Measurements from ENCODE around the gene SURF6. TPM values are rescaled to one million over a fixed set of nuclear protein-coding genes. Genes with fewer than 3 reads are reported as not detected.

SURF6 gene
- total RNA-seq, 1 donor from 2014 or later = 5.3 TPM

GRCh38 chr9:133345596-133345995 is 9.6 kb upstream of the SURF6 start:
- DNase-seq (ENCODE audit: low spot score in 2 of 2) = no peak
- peaks cover 50 to 67% of the 10 kb centered on the region in 2 donors for H3K36me3 ChIP-seq
- no peaks in the 10 kb centered on the region for H3K9me3 ChIP-seq
- peaks cover 6 to 22% of the 10 kb centered on the region in 2 donors for H3K4me1 ChIP-seq
- TF ChIP-seq, protein P1, sequence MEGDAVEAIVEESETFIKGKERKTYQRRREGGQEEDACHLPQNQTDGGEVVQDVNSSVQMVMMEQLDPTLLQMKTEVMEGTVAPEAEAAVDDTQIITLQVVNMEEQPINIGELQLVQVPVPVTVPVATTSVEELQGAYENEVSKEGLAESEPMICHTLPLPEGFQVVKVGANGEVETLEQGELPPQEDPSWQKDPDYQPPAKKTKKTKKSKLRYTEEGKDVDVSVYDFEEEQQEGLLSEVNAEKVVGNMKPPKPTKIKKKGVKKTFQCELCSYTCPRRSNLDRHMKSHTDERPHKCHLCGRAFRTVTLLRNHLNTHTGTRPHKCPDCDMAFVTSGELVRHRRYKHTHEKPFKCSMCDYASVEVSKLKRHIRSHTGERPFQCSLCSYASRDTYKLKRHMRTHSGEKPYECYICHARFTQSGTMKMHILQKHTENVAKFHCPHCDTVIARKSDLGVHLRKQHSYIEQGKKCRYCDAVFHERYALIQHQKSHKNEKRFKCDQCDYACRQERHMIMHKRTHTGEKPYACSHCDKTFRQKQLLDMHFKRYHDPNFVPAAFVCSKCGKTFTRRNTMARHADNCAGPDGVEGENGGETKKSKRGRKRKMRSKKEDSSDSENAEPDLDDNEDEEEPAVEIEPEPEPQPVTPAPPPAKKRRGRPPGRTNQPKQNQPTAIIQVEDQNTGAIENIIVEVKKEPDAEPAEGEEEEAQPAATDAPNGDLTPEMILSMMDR (IDR thresholded peaks at IDR 0.05) = no peak
- H3K27ac ChIP-seq = no peak overlapping the region
- H3K27me3 ChIP-seq = no peaks in the 10 kb centered on the region
- H3K4me3 ChIP-seq = no peak overlapping the region
- intact Hi-C loops (cut with DNase I) = loop anchor here (10.0 kb wide), 1 partner anchor 991 kb away; the partner anchor contains the start of gene SETX

GRCh38 chr9:133344979-133345378 is 9.0 kb upstream of the SURF6 start:
- Histone ChIP-seq H3K4me1 (peaks cover 6 to 22% of the 10 kb centered on the region in 2 donors), H3K36me3 (peaks cover 46 to 67% of the 10 kb centered on the region in 2 donors)
- intact Hi-C loops (cut with DNase I) = loop anchor here (10.0 kb wide), 1 partner anchor 990 kb away; the partner anchor contains the start of gene SETX

GRCh38 chr9:133344071-133344470 is 8.1 kb upstream of the SURF6 start:
- Histone ChIP-seq H3K27ac (no peak overlapping the region), H3K9me3 (no peaks in the 10 kb centered on the region), H3K4me1 (peaks cover 6 to 18% of the 10 kb centered on the region in 2 donors), H3K27me3 (no peaks in the 10 kb centered on the region), H3K36me3 (peaks cover 40 to 67% of the 10 kb centered on the region in 2 donors), H3K4me3 (no peak overlapping the region)
- intact Hi-C loops (cut with DNase I) = loop anchor here (10.0 kb wide), 1 partner anchor 989 kb away; the partner anchor contains the start of gene SETX
- no peak for DNase-seq (ENCODE audit: low spot score in 2 of 2)
- TF ChIP-seq, protein P1 (IDR thresholded peaks at IDR 0.05) = no peak

More at GRCh38 chr9:133344979-133345378, 9.0 kb upstream of the SURF6 start:
- Histone ChIP-seq H3K27ac (no peak overlapping the region), H3K27me3 (no peaks in the 10 kb centered on the region), H3K9me3 (no peaks in the 10 kb centered on the region), H3K4me3 (no peak overlapping the region)
- TF ChIP-seq, protein P1 (IDR thresholded peaks at IDR 0.05) = no peak
- DNase-seq (ENCODE audit: low spot score in 2 of 2) = no peak

DNA sequence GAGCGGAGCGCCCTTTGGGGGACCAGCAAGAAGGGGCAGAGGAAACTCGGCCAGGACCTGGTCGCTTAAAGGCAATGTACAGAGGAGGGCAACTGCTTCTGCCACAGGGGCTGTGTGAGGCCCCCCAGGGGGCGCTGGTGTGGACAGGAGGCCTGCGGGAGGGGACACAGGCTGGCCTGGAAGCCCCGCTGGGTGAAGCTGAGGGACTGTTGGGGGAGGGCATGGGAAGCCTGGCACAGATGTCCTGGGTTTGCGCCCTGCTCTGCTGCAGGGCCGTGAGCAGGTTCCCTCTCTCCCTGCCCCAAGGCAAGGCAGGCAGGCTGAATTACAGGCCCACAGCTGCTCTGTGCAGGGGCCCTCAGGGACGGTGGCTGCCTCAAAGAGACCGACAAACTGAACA is 6.6 kb upstream of the SURF6 start:
- TF ChIP-seq, protein P1 (IDR thresholded peaks at IDR 0.05) = no peak
- H3K9me3 ChIP-seq = no peaks in the 10 kb centered on the region
- H3K27me3 ChIP-seq = no peaks in the 10 kb centered on the region
- peaks cover 40 to 66% of the 10 kb centered on the region in 2 donors for H3K36me3 ChIP-seq
- intact Hi-C loops (cut with DNase I) = loop anchor here (10.0 kb wide), 1 partner anchor 988 kb away; the partner anchor contains the start of gene SETX
- no peak overlapping the region for H3K4me3 ChIP-seq
- peaks cover 6 to 13% of the 10 kb centered on the region in 2 donors for H3K4me1 ChIP-seq
- no peak overlapping the region for H3K27ac ChIP-seq
- no peak for DNase-seq (ENCODE audit: low spot score in 2 of 2)

GRCh38 chr9:133342069-133342406 is 6.0 kb upstream of the SURF6 start:
- H3K9me3 ChIP-seq = no peaks in the 10 kb centered on the region
- TF ChIP-seq, protein P1 (IDR thresholded peaks at IDR 0.05) = no peak
- H3K4me3 ChIP-seq = no peak overlapping the region
- H3K27ac ChIP-seq = no peak overlapping the region
- H3K4me1 ChIP-seq = peaks cover 6 to 10% of the 10 kb centered on the region in 2 donors
- DNase-seq (ENCODE audit: low spot score in 2 of 2) = no peak
- no peaks in the 10 kb centered on the region for H3K27me3 ChIP-seq
- intact Hi-C loops (cut with DNase I) = loop anchor here (10.0 kb wide), 1 partner anchor 987 kb away; the partner anchor contains the start of gene SETX
- peaks cover 40 to 66% of the 10 kb centered on the region in 2 donors for H3K36me3 ChIP-seq
